ES-I3 (cell line): ENCODE results near the gene RACK1.
A peak's percentile ranks its signal among the peaks of the same experiment; 100 is the strongest.

Experiments used
- H3K36me3 ChIP-seq: 2 replicates; pipeline ENCODE4 v1.6.1; 2013; ENCODE audit warnings: mild to moderate bottlenecking, low read length, control low read depth, moderate library complexity; ENCODE audit not compliant: insufficient read depth
- H3K4me1 ChIP-seq: 2 replicates; pipeline ENCODE4 v1.6.1; 2013; ENCODE audit warnings: mild to moderate bottlenecking, control low read depth, low read length; ENCODE audit not compliant: insufficient read depth
- H3K9ac ChIP-seq: 2 replicates; pipeline ENCODE4 v1.6.1; 2013; ENCODE audit warnings: low read depth, mild to moderate bottlenecking, low read length, moderate library complexity
- H3K9me3 ChIP-seq: 2 replicates; pipeline ENCODE4 v1.6.1; 2013; ENCODE audit warnings: mild to moderate bottlenecking, low read length, moderate library complexity; ENCODE audit not compliant: control insufficient read depth, insufficient read depth

Gene RACK1

GRCh38 chr5:181245427-181246275, 1.9 kb upstream of the RACK1 start:
- Histone ChIP-seq H3K4me1 (peaks cover 18% of the 10 kb centered on the region), H3K9ac (peak overlapping the region; percentile 96), H3K36me3 (peaks cover 25% of the 10 kb centered on the region), H3K9me3 (no peaks in the 10 kb centered on the region)

GRCh38 chr5:181243018-181243563, 615 bp downstream of the RACK1 start:
- Histone ChIP-seq H3K9me3 (no peaks in the 10 kb centered on the region), H3K4me1 (peaks cover 18% of the 10 kb centered on the region), H3K36me3 (peaks cover 41% of the 10 kb centered on the region), H3K9ac (peak overlapping the region; percentile 96)

DNA sequence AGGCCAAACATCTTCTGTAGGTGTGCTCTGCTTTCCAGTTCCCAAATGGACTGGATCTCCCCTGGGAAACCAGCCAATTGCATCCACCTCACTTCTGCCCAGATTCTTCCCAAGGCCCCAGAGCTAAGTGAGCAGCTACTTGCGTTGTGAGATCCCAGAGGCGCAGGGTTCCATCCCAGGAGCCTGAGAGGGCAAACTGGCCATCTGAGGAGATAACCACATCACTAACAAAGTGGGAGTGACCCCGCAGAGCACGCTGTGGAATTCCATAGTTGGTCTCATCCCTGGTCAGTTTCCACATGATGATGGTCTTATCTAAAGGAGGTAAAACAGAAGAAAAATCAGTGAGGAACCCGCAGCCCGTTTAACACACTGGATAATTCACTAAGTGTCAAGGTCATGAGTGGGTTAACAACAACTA, 1.7 kb downstream of the RACK1 start:
- Histone ChIP-seq H3K9me3 (no peaks in the 10 kb centered on the region), H3K9ac (peak overlapping the region; percentile 96), H3K36me3 (peaks cover 46% of the 10 kb centered on the region), H3K4me1 (peaks cover 18% of the 10 kb centered on the region)

GRCh38 chr5:181241393-181241975, 2.2 kb downstream of the RACK1 start:
- Histone ChIP-seq H3K36me3 (peaks cover 51% of the 10 kb centered on the region), H3K9ac (peak overlapping the region; percentile 96), H3K4me1 (peaks cover 18% of the 10 kb centered on the region), H3K9me3 (no peaks in the 10 kb centered on the region)

DNA sequence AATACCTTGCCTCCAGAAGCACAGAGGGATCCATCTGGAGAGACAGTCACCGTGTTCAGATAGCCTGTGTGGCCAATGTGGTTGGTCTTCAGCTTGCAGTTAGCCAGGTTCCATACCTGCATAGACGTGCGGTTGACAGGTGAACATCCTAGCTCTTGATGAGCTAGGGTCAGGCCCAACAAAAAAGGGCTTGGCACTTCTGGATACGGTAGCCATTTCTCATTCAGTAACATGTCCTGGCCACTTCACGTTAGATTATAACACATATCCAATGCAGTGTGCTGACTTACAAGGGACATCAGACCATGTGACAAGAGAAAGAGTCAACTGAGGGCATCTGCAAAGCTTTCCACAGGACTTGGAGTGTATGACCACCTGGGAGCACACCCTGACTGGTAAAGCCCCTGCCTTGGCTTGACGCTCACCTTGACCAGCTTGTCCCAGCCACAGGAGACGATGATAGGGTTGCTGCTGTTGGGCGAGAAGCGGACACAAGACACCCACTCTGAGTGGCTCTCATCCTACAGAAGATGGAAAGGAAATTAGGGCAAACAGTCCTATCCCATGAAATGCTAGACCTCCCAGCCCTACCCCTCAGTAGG, 4.5 kb downstream of the RACK1 start:
- H3K9me3 ChIP-seq = no peaks in the 10 kb centered on the region
- peaks cover 58% of the 10 kb centered on the region for H3K36me3 ChIP-seq
- peaks cover 13% of the 10 kb centered on the region for H3K4me1 ChIP-seq
- H3K9ac ChIP-seq = no peak overlapping the region

DNA sequence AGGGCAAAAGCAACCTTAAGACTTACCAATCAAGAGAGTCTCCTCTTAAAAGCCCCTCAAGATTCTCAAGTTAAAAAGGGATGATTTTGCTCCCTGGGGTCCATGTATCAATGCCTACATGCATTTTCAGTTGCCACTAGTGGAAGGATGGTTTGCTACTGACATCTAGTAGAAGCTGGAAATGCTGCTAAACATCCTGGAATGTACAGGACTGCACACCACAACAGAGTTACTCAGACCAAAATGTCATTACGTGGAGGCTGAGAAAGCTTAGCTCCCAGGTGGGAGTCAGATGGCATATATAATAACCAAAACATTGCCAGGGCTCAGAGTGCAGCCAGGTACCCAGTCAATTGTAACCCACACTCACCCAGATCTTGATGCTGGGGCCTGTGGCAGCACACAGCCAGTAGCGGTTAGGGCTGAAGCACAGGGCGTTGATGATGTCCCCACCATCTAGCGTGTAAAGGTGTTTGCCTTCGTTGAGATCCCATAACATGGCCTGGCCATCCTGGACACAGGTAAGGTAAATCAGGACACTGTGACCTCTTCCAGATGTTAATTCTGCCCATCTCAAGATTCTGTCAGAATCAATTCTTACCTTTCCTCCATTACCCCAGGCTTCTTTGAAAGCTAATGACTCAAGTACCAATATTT, 5.8 kb downstream of the RACK1 start:
- Histone ChIP-seq H3K4me1 (peaks cover 13% of the 10 kb centered on the region), H3K36me3 (peaks cover 55% of the 10 kb centered on the region), H3K9me3 (no peaks in the 10 kb centered on the region), H3K9ac (no peak overlapping the region)

DNA sequence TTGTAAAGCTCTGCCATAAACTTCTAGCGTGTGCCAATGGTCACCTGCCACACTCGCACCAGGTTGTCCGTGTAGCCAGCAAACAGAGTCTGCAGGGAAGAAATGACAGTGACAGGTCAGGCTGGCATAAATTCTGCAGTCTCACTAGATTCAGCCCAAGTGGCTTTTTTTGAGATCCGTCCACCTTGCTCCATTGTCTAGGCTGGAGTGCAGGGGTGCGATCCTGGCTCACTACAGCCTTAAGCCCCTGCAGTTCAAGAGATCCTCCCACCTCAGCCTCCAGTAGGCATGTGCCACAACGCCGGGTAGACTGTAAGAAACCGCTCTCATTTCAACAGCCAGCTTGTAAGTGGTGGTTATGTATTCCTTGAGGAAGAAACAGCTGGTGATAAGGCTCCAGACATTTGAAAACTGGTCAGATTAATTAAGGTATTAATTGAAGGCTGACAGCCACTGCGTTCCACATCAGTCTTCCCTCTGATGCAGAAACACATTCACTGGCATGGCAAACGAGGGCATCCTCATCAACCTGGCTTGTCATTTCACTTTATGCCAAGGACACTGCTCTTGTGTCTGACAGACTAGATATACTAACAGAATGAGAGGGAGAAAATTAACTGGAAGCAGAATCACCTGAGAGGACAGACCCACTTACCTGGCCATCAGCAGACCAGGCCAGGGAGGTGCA, 6.6 kb downstream of the RACK1 start:
- Histone ChIP-seq H3K36me3 (peaks cover 48% of the 10 kb centered on the region), H3K4me1 (peaks cover 10% of the 10 kb centered on the region), H3K9me3 (no peaks in the 10 kb centered on the region), H3K9ac (no peak overlapping the region)

- H3K36me3 ChIP-seq = peaks cover 41% of the 10 kb centered on the region
- no peaks in the 10 kb centered on the region for H3K9me3 ChIP-seq
- no peak overlapping the region for H3K9ac ChIP-seq
- H3K4me1 ChIP-seq = peaks cover 4% of the 10 kb centered on the region; the same call in 1 of the 2 replicates
Measured at GRCh38 chr5:181236471-181236870, 7.2 kb downstream of the RACK1 start.

DNA sequence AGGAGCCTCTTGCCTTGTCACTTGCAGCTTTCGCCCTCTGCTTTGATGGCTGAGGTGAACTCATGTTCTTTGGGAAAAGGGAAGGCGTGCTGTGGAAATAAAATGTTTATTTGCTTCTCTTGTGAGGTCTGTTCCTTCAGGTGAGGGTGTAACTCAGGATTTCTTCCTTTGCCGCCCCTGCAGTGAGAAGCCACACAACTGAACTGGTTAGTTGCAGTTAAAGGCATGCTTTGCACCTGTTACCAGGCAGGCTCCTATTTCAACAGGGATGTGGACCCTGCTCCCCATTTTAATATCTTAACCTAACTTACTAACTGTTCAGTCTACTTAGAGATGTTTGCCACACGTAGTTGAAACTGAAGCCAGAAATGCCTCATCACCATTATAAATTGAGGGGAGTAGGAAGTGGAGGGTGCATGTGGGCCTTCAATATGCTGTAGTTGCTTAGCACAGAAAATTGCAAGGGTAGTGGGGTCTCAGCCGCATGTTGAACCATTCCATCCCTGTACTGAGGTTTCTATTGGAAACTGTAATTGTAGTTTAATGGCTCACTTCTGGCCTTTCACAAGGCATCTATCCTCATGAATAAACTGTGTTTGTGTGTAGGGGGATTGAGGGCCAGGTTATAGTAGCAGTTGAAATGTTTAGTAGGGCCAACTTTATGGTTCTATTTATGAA, 7.9 kb downstream of the RACK1 start:
- H3K9ac ChIP-seq = no peak overlapping the region
- no peaks in the 10 kb centered on the region for H3K9me3 ChIP-seq
- H3K4me1 ChIP-seq = no peaks in the 10 kb centered on the region
- peaks cover 39% of the 10 kb centered on the region for H3K36me3 ChIP-seq

GRCh38 chr5:181235323-181235688, 8.4 kb downstream of the RACK1 start:
- Histone ChIP-seq H3K9me3 (no peaks in the 10 kb centered on the region), H3K36me3 (peaks cover 39% of the 10 kb centered on the region), H3K9ac (no peak overlapping the region)

GRCh38 chr5:181234455-181235306, 9.0 kb downstream of the RACK1 start:
- H3K9ac ChIP-seq = no peak overlapping the region
- H3K9me3 ChIP-seq = no peaks in the 10 kb centered on the region
- no peaks in the 10 kb centered on the region for H3K4me1 ChIP-seq
- H3K36me3 ChIP-seq = peaks cover 38% of the 10 kb centered on the region

More at GRCh38 chr5:181235323-181235688, 8.4 kb downstream of the RACK1 start:
- no peaks in the 10 kb centered on the region for H3K4me1 ChIP-seq

- Histone ChIP-seq H3K9ac (no peak overlapping the region), H3K36me3 (peaks cover 30% of the 10 kb centered on the region), H3K9me3 (no peaks in the 10 kb centered on the region), H3K4me1 (no peaks in the 10 kb centered on the region)
Measured at GRCh38 chr5:181233801-181234454, 9.8 kb downstream of the RACK1 start.
